GM19193 (cell line): Measurements from ENCODE around the gene STK32C.

Experiments used
- POLR2A ChIP-seq: IDR thresholded peaks from 4 replicates; pipeline ENCODE4 v1.6.1; 2011; ENCODE audit not compliant: insufficient read depth, insufficient read length; ENCODE audit errors: extremely low read depth

STK32C gene

GRCh38 chr10:132196178-132197113 lies 111.3 kb downstream of the STK32C start:
- no peak for TF ChIP-seq POLR2A

- no peak for TF ChIP-seq POLR2A
These were observed 112.2 kb downstream of the STK32C start for GRCh38 chr10:132195366-132196075.

GRCh38 chr10:132194726-132195125 lies 113.0 kb downstream of the STK32C start:
- no peak for TF ChIP-seq POLR2A

GRCh38 chr10:132193907-132194552 lies 113.7 kb downstream of the STK32C start:
- TF ChIP-seq POLR2A = no peak

- TF ChIP-seq POLR2A = no peak
These were observed 114.6 kb downstream of the STK32C start for GRCh38 chr10:132192991-132193665.

GRCh38 chr10:132192076-132192975 lies 115.4 kb downstream of the STK32C start:
- no peak for TF ChIP-seq POLR2A

- no peak for TF ChIP-seq POLR2A
These were observed 117.8 kb downstream of the STK32C start for GRCh38 chr10:132189810-132190422.

GRCh38 chr10:132189016-132189415 lies 118.7 kb downstream of the STK32C start:
- TF ChIP-seq POLR2A = no peak

GRCh38 chr10:132188331-132188730 lies 119.4 kb downstream of the STK32C start:
- no peak for TF ChIP-seq POLR2A

- TF ChIP-seq POLR2A = no peak
These were observed 120.2 kb downstream of the STK32C start for GRCh38 chr10:132187430-132188138.

- TF ChIP-seq POLR2A = no peak
These were observed 121.0 kb downstream of the STK32C start, which contains the start of gene DPYSL4 for GRCh38 chr10:132186488-132187429. Gene DPYSL4 (plus strand): TSS chr10:132186948. CDS start chr10:132187064, 116 bp downstream.
